Measurements from ENCODE around the gene PLA2G6. TPM values are rescaled to one million over a fixed set of nuclear protein-coding genes. Genes with fewer than 3 reads are reported as not detected.

Gene PLA2G6
- total RNA-seq, 1 experiment from 2014 or later: 18.7 TPM

DNA sequence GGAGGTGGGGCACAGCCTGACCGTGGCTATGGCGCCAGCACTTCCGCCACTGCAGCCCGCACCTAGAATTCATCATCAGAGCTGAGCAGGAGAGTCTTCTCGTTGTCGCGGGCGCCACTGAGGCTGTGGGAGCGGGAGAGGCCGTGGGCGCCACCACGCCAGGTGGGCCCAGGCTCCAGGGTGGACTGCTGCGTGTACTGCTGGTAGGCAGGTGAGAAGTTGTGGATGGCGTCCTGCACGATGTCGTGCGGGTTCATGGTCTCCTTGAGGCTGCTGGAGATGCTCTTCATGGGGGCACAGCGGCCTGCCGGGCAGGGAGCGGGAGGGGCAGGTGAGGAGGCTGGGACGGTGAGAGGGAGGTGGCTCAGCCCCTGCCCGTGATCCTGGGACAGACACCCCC is 39.8 kb upstream of the PLA2G6 start:
- intact Hi-C loops (cut with micrococcal nuclease; ENCODE audit: unreplicated experiment): no loop called here
- Histone ChIP-seq H3K27me3 (replicated peaks; ENCODE audit: control insufficient read depth, insufficient read depth, low read length) (no peaks in the 10 kb centered on the region), H3K4me3 (ENCODE audit: low read depth, low read length) (no peak overlapping the region), H3K36me3 (ENCODE audit: control insufficient read depth, insufficient read depth, low read length) (peaks cover 1% of the 10 kb centered on the region), H3K9me3 (no peaks in the 10 kb centered on the region), H3K4me1 (peaks cover 23% of the 10 kb centered on the region)
- ChIA-PET POLR2A (no interaction called here), CTCF (no interaction called here)
- no peak overlapping the region for H3K27ac Mint-ChIP-seq (ENCODE audit: unreplicated experiment)
- no peaks in the 10 kb centered on the region for H3K9me3 Mint-ChIP-seq (ENCODE audit: unreplicated experiment)
- no peak for TF ChIP-seq CTCF (IDR thresholded peaks at IDR 0.05; ENCODE audit: insufficient read depth in 1 of 2, low read depth in 1 of 2, low read length in 1 of 2, severe bottlenecking in 1 of 2, unreplicated experiment in 1 of 2)
- no peaks in the 10 kb centered on the region for H3K27me3 Mint-ChIP-seq (ENCODE audit: insufficient read depth, unreplicated experiment)
- H3K4me3 Mint-ChIP-seq (ENCODE audit: unreplicated experiment): no peak overlapping the region
- H3K36me3 Mint-ChIP-seq (ENCODE audit: insufficient read depth, unreplicated experiment): peaks cover 39% of the 10 kb centered on the region
- peaks cover 11% of the 10 kb centered on the region for H3K4me1 Mint-ChIP-seq (ENCODE audit: low read depth, unreplicated experiment)
- no TSS peak for BruUV-seq (replicated peaks)
- DNase-seq: no peak

GRCh38 chr22:38220653-38221386 is 39.2 kb upstream of the PLA2G6 start:
- ChIA-PET CTCF (no interaction called here), POLR2A (no interaction called here)
- H3K4me1 Mint-ChIP-seq (ENCODE audit: low read depth, unreplicated experiment): peaks cover 11% of the 10 kb centered on the region
- H3K4me1 ChIP-seq: peaks cover 23% of the 10 kb centered on the region
- no peaks in the 10 kb centered on the region for H3K9me3 Mint-ChIP-seq (ENCODE audit: unreplicated experiment)
- peaks cover 43% of the 10 kb centered on the region for H3K36me3 Mint-ChIP-seq (ENCODE audit: insufficient read depth, unreplicated experiment)
- no peak for DNase-seq
- no peaks in the 10 kb centered on the region for H3K27me3 ChIP-seq (replicated peaks; ENCODE audit: control insufficient read depth, insufficient read depth, low read length)
- no peak overlapping the region for H3K4me3 Mint-ChIP-seq (ENCODE audit: unreplicated experiment)
- BruUV-seq (replicated peaks): no TSS peak
- H3K27me3 Mint-ChIP-seq (ENCODE audit: insufficient read depth, unreplicated experiment): no peaks in the 10 kb centered on the region
- intact Hi-C loops (cut with micrococcal nuclease; ENCODE audit: unreplicated experiment): no loop called here
- no peaks in the 10 kb centered on the region for H3K9me3 ChIP-seq
- no peak overlapping the region for H3K4me3 ChIP-seq (ENCODE audit: low read depth, low read length)
- peaks cover 1% of the 10 kb centered on the region for H3K36me3 ChIP-seq (ENCODE audit: control insufficient read depth, insufficient read depth, low read length)
- peak overlapping the region; percentile 94 for H3K27ac Mint-ChIP-seq (ENCODE audit: unreplicated experiment)
- no peak for TF ChIP-seq CTCF (IDR thresholded peaks at IDR 0.05; ENCODE audit: insufficient read depth in 1 of 2, low read depth in 1 of 2, low read length in 1 of 2, severe bottlenecking in 1 of 2, unreplicated experiment in 1 of 2)

- no peak overlapping the region for H3K4me3 Mint-ChIP-seq (ENCODE audit: unreplicated experiment)
- peaks cover 1% of the 10 kb centered on the region for H3K36me3 ChIP-seq (ENCODE audit: control insufficient read depth, insufficient read depth, low read length)
- peaks cover 23% of the 10 kb centered on the region for H3K4me1 ChIP-seq
- no peaks in the 10 kb centered on the region for H3K27me3 ChIP-seq (replicated peaks; ENCODE audit: control insufficient read depth, insufficient read depth, low read length)
- H3K36me3 Mint-ChIP-seq (ENCODE audit: insufficient read depth, unreplicated experiment): peaks cover 43% of the 10 kb centered on the region
- DNase-seq: no peak
- H3K27ac Mint-ChIP-seq (ENCODE audit: unreplicated experiment): peak overlapping the region; percentile 94
- no peaks in the 10 kb centered on the region for H3K27me3 Mint-ChIP-seq (ENCODE audit: insufficient read depth, unreplicated experiment)
- H3K4me1 Mint-ChIP-seq (ENCODE audit: low read depth, unreplicated experiment): peaks cover 11% of the 10 kb centered on the region
- CTCF ChIA-PET: no interaction called here
- intact Hi-C loops (cut with micrococcal nuclease; ENCODE audit: unreplicated experiment): no loop called here
- POLR2A ChIA-PET: no interaction called here
- H3K4me3 ChIP-seq (ENCODE audit: low read depth, low read length): no peak overlapping the region
- no peak for TF ChIP-seq CTCF (IDR thresholded peaks at IDR 0.05; ENCODE audit: insufficient read depth in 1 of 2, low read depth in 1 of 2, low read length in 1 of 2, severe bottlenecking in 1 of 2, unreplicated experiment in 1 of 2)
- no TSS peak for BruUV-seq (replicated peaks)
- no peaks in the 10 kb centered on the region for H3K9me3 Mint-ChIP-seq (ENCODE audit: unreplicated experiment)
- no peaks in the 10 kb centered on the region for H3K9me3 ChIP-seq
Observed at GRCh38 chr22:38220163-38220562, 38.5 kb upstream of the PLA2G6 start.

Data from Caco-2 (cell line).